ENCODE data around the gene HOXD1. TPM values are rescaled to one million over a fixed set of nuclear protein-coding genes. Genes with fewer than 3 reads are reported as not detected.

The HOXD1 gene
- total RNA-seq, 3 donors from 2014 or later = 2.2 to 5.9 (median 4.6) TPM

DNA sequence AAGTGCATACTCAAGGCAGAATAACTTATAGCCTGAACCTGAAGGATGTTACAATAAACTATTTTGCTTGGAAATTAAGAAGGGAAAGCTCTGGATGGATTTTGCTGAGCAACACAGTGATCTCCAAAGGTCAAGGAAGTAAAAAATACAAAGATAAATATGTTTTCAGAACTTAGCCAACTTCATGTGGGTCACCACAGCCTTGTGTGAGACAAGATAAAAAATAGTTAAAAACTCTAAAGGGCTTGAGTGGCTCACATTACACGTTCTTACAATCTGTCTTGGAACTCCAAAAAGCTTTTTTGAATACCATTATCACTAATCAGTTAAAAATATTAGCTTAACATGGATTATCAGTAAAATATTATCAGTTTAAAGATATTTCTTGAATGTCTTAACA, 51.8 kb downstream of the HOXD1 start:
- Histone ChIP-seq H3K36me3 (ENCODE audit: low read depth) (no peaks in the 10 kb centered on the region), H3K4me3 (no peak overlapping the region), H3K9me3 (no peaks in the 10 kb centered on the region), H3K4me1 (ENCODE audit: low read depth) (no peaks in the 10 kb centered on the region)
- TF ChIP-seq, protein P1, sequence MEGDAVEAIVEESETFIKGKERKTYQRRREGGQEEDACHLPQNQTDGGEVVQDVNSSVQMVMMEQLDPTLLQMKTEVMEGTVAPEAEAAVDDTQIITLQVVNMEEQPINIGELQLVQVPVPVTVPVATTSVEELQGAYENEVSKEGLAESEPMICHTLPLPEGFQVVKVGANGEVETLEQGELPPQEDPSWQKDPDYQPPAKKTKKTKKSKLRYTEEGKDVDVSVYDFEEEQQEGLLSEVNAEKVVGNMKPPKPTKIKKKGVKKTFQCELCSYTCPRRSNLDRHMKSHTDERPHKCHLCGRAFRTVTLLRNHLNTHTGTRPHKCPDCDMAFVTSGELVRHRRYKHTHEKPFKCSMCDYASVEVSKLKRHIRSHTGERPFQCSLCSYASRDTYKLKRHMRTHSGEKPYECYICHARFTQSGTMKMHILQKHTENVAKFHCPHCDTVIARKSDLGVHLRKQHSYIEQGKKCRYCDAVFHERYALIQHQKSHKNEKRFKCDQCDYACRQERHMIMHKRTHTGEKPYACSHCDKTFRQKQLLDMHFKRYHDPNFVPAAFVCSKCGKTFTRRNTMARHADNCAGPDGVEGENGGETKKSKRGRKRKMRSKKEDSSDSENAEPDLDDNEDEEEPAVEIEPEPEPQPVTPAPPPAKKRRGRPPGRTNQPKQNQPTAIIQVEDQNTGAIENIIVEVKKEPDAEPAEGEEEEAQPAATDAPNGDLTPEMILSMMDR (IDR thresholded peaks at IDR 0.05) = no peak
- intact Hi-C loops (cut with DNase I, micrococcal nuclease) = no loop called here
- ATAC-seq = no peak
- no peak for DNase-seq

Small RNA genes within 50 kb of the gene (microRNA-seq; reads per million reads assigned to microRNA genes)
- 20,104 reads per million, percentile 97 among the genes with 10 or more reads in this experiment for gene MIR10B

Other genes with a start within 250 kb of the HOXD1 start
- 10 to 100 TPM; 33.4 to 35.9 (median 35.3) TPM for gene LNPK, start 186.4 kb upstream of the HOXD1 start, total RNA-seq
- under 1 TPM in 1 of 3 donors, not detected in 2; 0.12 TPM for gene EVX2, start 104.7 kb upstream of the HOXD1 start, total RNA-seq
- 1 to 10 TPM in 2 of 3 donors, not detected in 1; 1.1 to 1.5 TPM for gene HOXD13, start 95.9 kb upstream of the HOXD1 start, total RNA-seq
- gene HOXD12, start 88.9 kb upstream of the HOXD1 start, total RNA-seq = not detected
- 1 to 10 TPM; 1.2 to 2.1 (median 2.1) TPM for gene HOXD11, start 81.4 kb upstream of the HOXD1 start, total RNA-seq
- gene HOXD10, start 71.9 kb upstream of the HOXD1 start, total RNA-seq = 1 to 10 TPM; 1.8 to 4.1 (median 3.0) TPM
- gene HOXD9, start 65.9 kb upstream of the HOXD1 start, total RNA-seq = 1 to 10 TPM; 2.1 to 5.6 (median 2.2) TPM
- 10 to 100 TPM in 1 of 3 donors, 1 to 10 TPM in 2; 4.9 to 13.8 (median 5.6) TPM for gene HOXD8, start 59.0 kb upstream of the HOXD1 start, total RNA-seq
- gene HOXD4, start 37.1 kb upstream of the HOXD1 start, total RNA-seq = 1 to 10 TPM; 4.7 to 6.5 (median 5.9) TPM
- gene HOXD3, start 31.4 kb upstream of the HOXD1 start, total RNA-seq = 1 to 10 TPM; 5.8 to 7.0 (median 6.0) TPM
- gene MTX2, start 80.8 kb downstream of the HOXD1 start, total RNA-seq = 10 to 100 TPM; 27.5 to 29.9 (median 29.8) TPM